GM12874 (cell line): Measurements from ENCODE around the gene HOXA3.

Source experiments
- TF ChIP-seq, protein P1 (sequence below): IDR thresholded peaks from 2 replicates; pipeline ENCODE4 v1.5.1; 2011; ENCODE audit warnings: low read depth, mild to moderate bottlenecking, control low read depth, low read length, moderate library complexity; ENCODE audit not compliant: insufficient read depth

Gene HOXA3

DNA sequence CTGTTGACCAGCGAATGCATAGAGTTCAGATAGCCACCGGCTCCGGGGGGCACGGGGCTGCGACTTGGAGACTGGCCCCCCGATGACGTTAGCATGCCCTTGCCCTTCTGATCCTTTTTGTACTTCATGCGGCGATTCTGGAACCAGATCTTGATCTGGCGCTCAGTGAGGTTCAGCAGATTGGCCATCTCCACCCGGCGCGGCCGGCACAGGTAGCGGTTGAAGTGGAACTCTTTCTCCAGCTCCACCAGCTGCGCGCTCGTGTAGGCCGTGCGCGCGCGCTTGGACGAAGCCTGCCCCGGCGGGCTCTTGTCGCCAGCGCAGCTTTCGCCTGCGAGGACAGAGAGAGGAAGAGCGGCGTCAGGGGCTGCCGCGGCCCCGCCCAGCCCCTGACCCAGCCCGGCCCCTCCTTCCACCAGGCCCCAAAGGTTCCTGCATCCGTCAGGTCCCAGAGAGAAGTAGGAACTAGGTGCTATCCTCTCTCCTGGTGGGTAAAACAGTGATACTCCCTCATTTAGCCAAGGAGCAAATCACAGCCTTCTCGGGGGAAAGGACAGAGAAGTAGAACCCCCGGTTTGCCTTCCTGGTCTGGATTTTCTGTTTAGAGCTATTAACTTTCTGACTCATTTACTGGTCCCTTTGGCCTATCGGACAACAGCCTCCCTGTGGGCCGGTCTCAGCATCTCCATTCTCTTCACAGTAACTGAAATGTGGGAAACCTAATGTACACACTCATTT lies 43.8 kb downstream of the HOXA3 start:
- TF ChIP-seq, protein P1, sequence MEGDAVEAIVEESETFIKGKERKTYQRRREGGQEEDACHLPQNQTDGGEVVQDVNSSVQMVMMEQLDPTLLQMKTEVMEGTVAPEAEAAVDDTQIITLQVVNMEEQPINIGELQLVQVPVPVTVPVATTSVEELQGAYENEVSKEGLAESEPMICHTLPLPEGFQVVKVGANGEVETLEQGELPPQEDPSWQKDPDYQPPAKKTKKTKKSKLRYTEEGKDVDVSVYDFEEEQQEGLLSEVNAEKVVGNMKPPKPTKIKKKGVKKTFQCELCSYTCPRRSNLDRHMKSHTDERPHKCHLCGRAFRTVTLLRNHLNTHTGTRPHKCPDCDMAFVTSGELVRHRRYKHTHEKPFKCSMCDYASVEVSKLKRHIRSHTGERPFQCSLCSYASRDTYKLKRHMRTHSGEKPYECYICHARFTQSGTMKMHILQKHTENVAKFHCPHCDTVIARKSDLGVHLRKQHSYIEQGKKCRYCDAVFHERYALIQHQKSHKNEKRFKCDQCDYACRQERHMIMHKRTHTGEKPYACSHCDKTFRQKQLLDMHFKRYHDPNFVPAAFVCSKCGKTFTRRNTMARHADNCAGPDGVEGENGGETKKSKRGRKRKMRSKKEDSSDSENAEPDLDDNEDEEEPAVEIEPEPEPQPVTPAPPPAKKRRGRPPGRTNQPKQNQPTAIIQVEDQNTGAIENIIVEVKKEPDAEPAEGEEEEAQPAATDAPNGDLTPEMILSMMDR = no peak

DNA sequence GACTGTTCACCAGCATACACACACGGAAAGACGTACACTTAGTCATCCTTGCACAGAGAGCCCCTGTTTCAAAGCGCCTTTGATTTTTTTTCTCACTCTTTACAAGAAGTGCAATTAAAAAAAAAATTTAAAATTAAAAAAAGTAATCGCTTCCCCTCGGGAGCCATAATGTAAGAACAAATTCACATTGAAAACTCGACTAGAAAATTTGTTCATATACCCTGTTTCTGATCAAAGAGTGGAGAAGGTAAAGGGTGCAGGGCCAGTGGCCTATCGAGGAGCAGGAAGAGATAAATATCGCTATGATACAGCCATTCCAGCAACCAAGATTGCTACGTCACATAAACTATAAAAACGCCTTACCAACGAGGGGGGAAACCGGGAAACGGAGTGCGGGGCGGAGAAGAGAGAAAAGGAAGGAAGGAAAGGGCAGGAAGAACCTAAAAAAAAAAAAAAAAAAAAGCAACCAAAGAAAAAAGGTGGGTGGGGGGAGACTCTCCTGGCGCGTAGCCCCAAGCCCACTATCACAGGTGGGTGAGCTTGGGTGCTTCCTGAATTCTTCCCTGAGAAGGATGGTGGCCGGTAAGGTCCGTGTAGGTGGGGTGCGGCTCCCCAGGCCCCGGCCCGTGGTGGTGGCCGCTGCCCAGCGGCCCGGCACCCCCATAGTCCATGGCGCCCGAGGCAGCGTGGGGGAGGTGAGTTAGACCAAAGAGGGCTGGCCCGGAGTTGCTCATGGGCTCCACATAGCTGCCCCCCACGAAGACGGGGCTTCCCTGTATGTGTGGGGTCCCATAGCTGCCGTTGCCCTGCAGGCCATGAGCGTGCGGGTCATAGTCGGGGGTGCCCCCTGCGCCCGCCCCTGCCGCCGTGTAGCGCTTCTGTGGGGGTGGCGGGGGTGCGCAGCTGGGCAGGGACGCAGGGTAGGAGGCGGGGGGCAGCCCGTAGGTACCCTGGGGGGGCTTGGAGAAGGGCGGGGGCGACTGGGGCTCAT lies 44.7 kb downstream of the HOXA3 start:
- TF ChIP-seq, protein P1 = no peak

DNA sequence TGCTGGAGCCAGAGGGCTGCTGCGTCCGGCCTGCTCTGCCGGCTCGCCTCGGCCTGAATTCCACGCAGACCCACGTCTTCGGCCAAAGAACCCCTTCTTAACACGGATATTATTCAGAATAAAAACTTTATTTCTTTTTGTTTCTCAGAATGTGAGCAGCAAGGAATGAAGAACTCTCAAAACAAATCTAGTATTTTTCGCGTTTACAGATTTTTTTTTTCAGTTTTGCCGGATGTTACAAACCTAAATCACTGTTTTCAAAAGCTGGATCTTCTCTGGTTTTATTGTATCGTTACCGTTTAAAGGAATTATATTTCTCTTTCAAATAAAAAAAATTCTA lies 45.5 kb downstream of the HOXA3 start:
- TF ChIP-seq, protein P1 = no peak

DNA sequence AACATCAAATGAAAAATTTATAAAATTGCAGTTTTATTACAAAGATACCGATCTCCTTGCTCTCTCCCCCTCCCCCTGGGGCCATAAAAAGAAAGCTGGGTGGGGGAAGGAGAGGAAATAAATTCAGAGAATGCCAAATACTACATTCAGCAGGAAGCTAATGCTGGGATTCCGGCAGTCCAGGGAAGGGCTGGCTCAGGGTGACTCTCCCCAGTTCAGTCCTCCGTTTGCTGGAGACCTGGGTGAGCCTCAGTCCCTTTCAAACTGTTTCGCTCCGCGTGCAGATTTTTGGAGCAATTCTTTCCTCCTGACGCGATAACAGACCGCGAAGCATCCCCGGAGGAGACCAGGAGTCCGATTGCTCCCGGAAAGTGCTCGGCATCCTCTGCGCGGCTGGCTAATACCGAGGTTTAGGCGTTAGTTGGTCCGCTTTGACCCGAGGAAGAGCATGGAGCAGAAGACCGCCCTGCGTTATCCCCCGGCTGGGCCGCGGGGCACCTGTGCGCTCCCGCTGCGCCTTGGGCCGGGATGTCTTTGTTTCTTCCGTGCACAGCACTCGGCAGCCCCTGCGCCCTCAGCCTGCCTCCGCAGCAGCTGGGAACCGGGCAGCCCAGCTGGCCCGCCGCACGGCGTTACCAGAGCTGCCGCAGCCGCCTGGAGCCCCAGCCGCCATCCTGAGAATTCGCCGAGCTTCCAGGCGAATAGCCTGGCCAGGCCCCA lies 46.0 kb downstream of the HOXA3 start:
- TF ChIP-seq, protein P1 = no peak

DNA sequence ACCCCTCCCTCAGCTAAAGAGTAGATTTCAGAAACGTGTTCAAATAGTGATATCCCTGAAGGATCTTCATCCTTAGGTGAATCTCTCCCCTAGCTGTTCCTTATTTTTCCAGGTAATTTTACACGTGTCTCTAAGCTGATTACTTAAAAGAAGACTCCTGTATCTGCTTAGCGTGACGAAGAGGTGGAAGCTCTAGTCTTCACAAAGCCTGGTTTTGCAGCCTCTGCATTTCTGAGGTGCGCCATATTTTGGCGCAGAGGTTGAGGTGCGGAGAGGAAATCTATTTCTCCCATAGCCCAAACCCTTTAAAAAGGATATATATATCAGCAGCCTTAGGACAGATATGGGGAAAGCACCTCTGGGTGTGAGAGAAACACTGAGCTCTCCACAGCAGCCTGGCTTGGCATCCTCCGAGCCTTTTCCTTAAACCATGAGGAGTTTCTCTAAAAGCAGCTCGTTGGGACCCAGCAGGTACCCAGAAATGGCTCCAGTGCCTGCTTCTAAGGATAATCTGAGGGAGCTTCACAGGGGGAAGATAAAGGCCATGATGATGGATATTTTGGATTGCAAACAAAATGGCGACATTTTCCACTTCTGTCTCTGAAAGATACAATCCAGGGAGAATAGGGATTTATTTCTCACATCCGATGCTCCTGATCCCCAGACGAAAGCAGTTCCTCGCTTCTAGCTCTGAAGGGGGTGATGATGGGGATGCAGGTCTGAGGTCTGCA lies 46.9 kb downstream of the HOXA3 start:
- TF ChIP-seq, protein P1 = no peak

DNA sequence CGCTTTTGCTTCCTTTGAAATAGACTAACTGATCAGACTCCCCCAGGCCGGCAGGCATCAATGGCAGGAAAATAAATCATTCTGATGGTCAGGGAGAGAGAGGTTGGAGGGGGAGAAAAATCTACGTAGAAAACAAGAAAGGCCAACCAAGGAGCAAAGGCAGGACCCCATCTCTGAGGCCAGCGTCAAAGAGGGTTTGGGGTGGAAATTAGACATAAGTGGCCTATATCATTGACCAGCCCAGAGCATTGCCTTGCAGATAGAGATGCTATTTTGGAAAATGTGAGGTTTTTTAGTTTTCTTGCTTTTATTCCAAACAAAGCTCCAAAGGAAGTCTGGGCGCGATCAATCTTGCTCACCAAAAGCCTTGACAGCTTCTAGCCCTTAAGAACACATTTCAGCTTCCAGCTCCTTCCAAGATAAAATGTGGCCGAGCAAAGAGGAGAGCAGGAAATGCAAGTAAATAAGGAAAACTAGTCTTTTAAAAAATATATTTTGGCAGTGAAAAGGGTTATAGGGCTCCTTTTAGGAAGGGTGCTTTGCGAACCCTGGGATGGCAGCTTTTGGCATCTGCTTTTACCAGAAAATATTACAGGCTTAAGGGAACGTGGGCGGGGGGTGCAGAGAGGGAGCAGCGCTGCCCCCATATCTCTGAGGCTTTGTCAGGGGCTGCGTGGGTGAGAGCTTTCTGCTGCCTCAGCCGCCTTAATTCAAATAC lies 47.9 kb downstream of the HOXA3 start:
- TF ChIP-seq, protein P1 = no peak
